IMR-90 (cell line): ENCODE measurements around the gene PHC3. TPM values are rescaled to one million over a fixed set of nuclear protein-coding genes. Genes with fewer than 3 reads are reported as not detected.

ENCODE experiments used
- ATAC-seq: fragments of 200-7000 bp; cut with Tn5 transposase; 2 replicates; pipeline ENCODE4 v1.9.1; 2020; ENCODE audit warnings: low read depth, mild to moderate bottlenecking, moderate library complexity
- BruUV-seq: library from RNA; stranded (reverse); fragments of 400-500 nt; replicated peaks from 2 replicates; lab custom pipeline; 2021; lab: Mats Ljungman, UMichigan
- CTCF ChIA-PET: fragments of 300-600 bp; formaldehyde crosslinking; extraction: SDS; loops from one replicate; lab custom pipeline; 2021; ENCODE audit warnings: antibody characterized with exemption; lab: Yijun Ruan, JAX
- POLR2A ChIA-PET: fragments of 300-600 bp; sonication (Branson Sonifier 250); formaldehyde crosslinking; loops from one replicate; lab custom pipeline; 2022; ENCODE audit warnings: antibody characterized with exemption; ENCODE audit not compliant: unreplicated experiment; lab: Charles Lee
- DNase-seq: peaks from one replicate; pipeline ENCODE4 v3.0.0; 2013
- H2AFZ ChIP-seq: replicated peaks from 2 replicates; pipeline ENCODE3; 2013; ENCODE audit warnings: low read length, mild to moderate bottlenecking; ENCODE audit not compliant: poor library complexity
- H2AK5ac ChIP-seq: 2 replicates; pipeline ENCODE4 v1.6.1; 2013; ENCODE audit warnings: low read depth, low read length, inconsistent platforms
- H2AK9ac ChIP-seq: replicated peaks from 2 replicates; pipeline ENCODE3; 2013; ENCODE audit warnings: mild to moderate bottlenecking, low read depth, low read length, moderate library complexity; ENCODE audit not compliant: poor library complexity
- H2BK120ac ChIP-seq: 2 replicates; pipeline ENCODE4 v1.6.1; 2013; ENCODE audit warnings: low read depth, low read length, inconsistent platforms
- H2BK15ac ChIP-seq: 3 replicates; pipeline ENCODE4 v1.6.1; 2013; ENCODE audit warnings: low read depth, low read length, inconsistent platforms
- H2BK20ac ChIP-seq: 2 replicates; pipeline ENCODE4 v1.6.1; 2013; ENCODE audit warnings: low read depth, mild to moderate bottlenecking, inconsistent platforms, low read length, moderate library complexity
- H2BK5ac ChIP-seq: 2 replicates; pipeline ENCODE4 v1.6.1; 2013; ENCODE audit warnings: mild to moderate bottlenecking, low read depth, low read length, inconsistent platforms; ENCODE audit not compliant: poor library complexity, severe bottlenecking
- H3K14ac ChIP-seq: replicated peaks from 2 replicates; pipeline ENCODE4 v1.6.1; 2013; ENCODE audit warnings: low read depth, low read length, inconsistent platforms
- H3K18ac ChIP-seq: 2 replicates; pipeline ENCODE4 v1.6.1; 2013; ENCODE audit warnings: low read depth, low read length, control low read depth
- H3K23ac ChIP-seq: 2 replicates; pipeline ENCODE4 v1.6.1; 2013; ENCODE audit warnings: low read depth, low read length, inconsistent platforms
- H3K27ac ChIP-seq: 2 replicates; pipeline ENCODE4 v1.5.1; 2013; ENCODE audit warnings: mild to moderate bottlenecking, control low read depth, low read length; ENCODE audit not compliant: insufficient read depth
- H3K27me3 ChIP-seq: 2 replicates; pipeline ENCODE4 v1.6.1; 2013; ENCODE audit warnings: low read length; ENCODE audit not compliant: control insufficient read depth, insufficient read depth
- H3K36me3 ChIP-seq: 2 replicates; pipeline ENCODE4 v1.6.1; 2013; ENCODE audit warnings: low read length, mixed read lengths; ENCODE audit not compliant: control insufficient read depth, insufficient read depth
- H3K4ac ChIP-seq: 2 replicates; pipeline ENCODE4 v1.6.1; 2013; ENCODE audit warnings: low read depth, low read length, inconsistent platforms
- H3K4me1 ChIP-seq: 2 replicates; pipeline ENCODE4 v1.6.1; 2013; ENCODE audit warnings: low read length, mixed read lengths; ENCODE audit not compliant: control insufficient read depth, insufficient read depth
- H3K4me2 ChIP-seq: 2 replicates; pipeline ENCODE4 v1.6.1; 2013; ENCODE audit warnings: low read depth, mild to moderate bottlenecking, control low read depth, low read length, moderate library complexity
- H3K4me3 ChIP-seq: 2 replicates; pipeline ENCODE4 v1.5.1; 2013; ENCODE audit warnings: low read depth, mild to moderate bottlenecking, control low read depth, low read length, moderate library complexity; ENCODE audit not compliant: insufficient read depth
- H3K56ac ChIP-seq: 2 replicates; pipeline ENCODE4 v1.6.1; 2013; ENCODE audit warnings: low read length, inconsistent platforms; ENCODE audit not compliant: insufficient read depth; ENCODE audit errors: extremely low read depth
- H3K79me1 ChIP-seq, 2 experiments: 2 replicates each; pipeline ENCODE4 v1.6.1; 2013; ENCODE audit warnings: low read length in 2 of 2, inconsistent platforms in 1 of 2, low read depth in 1 of 2
- H3K9ac ChIP-seq: 2 replicates; pipeline ENCODE4 v1.6.1; 2013; ENCODE audit warnings: low read depth, low read length, control low read depth
- H3K9me1 ChIP-seq: 2 replicates; pipeline ENCODE4 v1.6.1; 2013; ENCODE audit warnings: low read length, inconsistent platforms; ENCODE audit not compliant: insufficient read depth
- H3K9me3 ChIP-seq: 2 replicates; pipeline ENCODE4 v1.6.1; 2013; ENCODE audit warnings: low read length; ENCODE audit not compliant: control insufficient read depth, insufficient read depth
- H4K20me1 ChIP-seq: 2 replicates; pipeline ENCODE4 v1.6.1; 2013; ENCODE audit warnings: low read length, inconsistent platforms; ENCODE audit not compliant: insufficient read depth
- H4K5ac ChIP-seq: 2 replicates; pipeline ENCODE4 v1.6.1; 2013; ENCODE audit warnings: mild to moderate bottlenecking, low read depth, low read length, control low read depth
- H4K8ac ChIP-seq, 2 experiments: 2 replicates each; pipeline ENCODE4 v1.6.1; 2013; ENCODE audit warnings: low read depth in 2 of 2, low read length in 2 of 2, control low read depth in 1 of 2, inconsistent platforms in 1 of 2
- H4K91ac ChIP-seq: 2 replicates; pipeline ENCODE4 v1.6.1; 2013; ENCODE audit warnings: low read depth, low read length, inconsistent platforms; ENCODE audit not compliant: insufficient read depth
- BHLHE40 ChIP-seq: fragments of 150-350 bp; IDR thresholded peaks from 2 replicates; pipeline ENCODE4 v1.6.1; 2016; ENCODE audit warnings: mild to moderate bottlenecking, low read depth, low read length
- CEBPB ChIP-seq: IDR thresholded peaks from 2 replicates; pipeline ENCODE4 v1.6.1; 2012; ENCODE audit warnings: low read depth, low read length, improper control_type of control experiment
- CHD1 ChIP-seq: IDR thresholded peaks from 2 replicates; pipeline ENCODE4 v1.6.1; 2012; ENCODE audit warnings: low read depth, low read length, improper control_type of control experiment
- CTCF ChIP-seq: conservative IDR thresholded peaks from 2 replicates; pipeline ENCODE4 v1.5.1; 2012; ENCODE audit warnings: mild to moderate bottlenecking, low read depth, low read length, improper control_type of control experiment
- ELK1 ChIP-seq: fragments of 150-350 bp; IDR thresholded peaks from 2 replicates; pipeline ENCODE4 v1.6.1; 2016; ENCODE audit warnings: low read depth, mild to moderate bottlenecking, low read length, moderate library complexity, borderline replicate concordance
- FOS ChIP-seq: fragments of 150-350 bp; IDR thresholded peaks from 2 replicates; pipeline ENCODE4 v1.6.1; 2016; ENCODE audit warnings: low read depth, low read length
- MAFK ChIP-seq: IDR thresholded peaks from 2 replicates; pipeline ENCODE4 v1.6.1; 2012; ENCODE audit warnings: low read depth, low read length, improper control_type of control experiment
- MAZ ChIP-seq: IDR thresholded peaks from 2 replicates; pipeline ENCODE4 v1.6.1; 2012; ENCODE audit warnings: low read depth, mild to moderate bottlenecking, low read length, improper control_type of control experiment, moderate library complexity, borderline replicate concordance
- MXI1 ChIP-seq: IDR thresholded peaks from 2 replicates; pipeline ENCODE4 v1.6.1; 2012; ENCODE audit warnings: low read depth, mild to moderate bottlenecking, low read length, moderate library complexity, borderline replicate concordance
- NFE2L2 ChIP-seq: fragments of 150-350 bp; IDR thresholded peaks from 2 replicates; pipeline ENCODE4 v1.6.1; 2016; ENCODE audit warnings: low read depth, mild to moderate bottlenecking, low read length
- POLR2A ChIP-seq: IDR thresholded peaks from 2 replicates; pipeline ENCODE4 v1.6.1; 2012; ENCODE audit warnings: mild to moderate bottlenecking, low read depth, low read length
- RAD21 ChIP-seq: IDR thresholded peaks from 2 replicates; pipeline ENCODE4 v1.6.1; 2012; ENCODE audit warnings: low read length, improper control_type of control experiment
- RCOR1 ChIP-seq: IDR thresholded peaks from 2 replicates; pipeline ENCODE4 v1.6.1; 2012; ENCODE audit warnings: mild to moderate bottlenecking, low read length, improper control_type of control experiment; ENCODE audit not compliant: insufficient replicate concordance
- RFX5 ChIP-seq: IDR thresholded peaks from 2 replicates; pipeline ENCODE4 v1.8.0; 2012; ENCODE audit warnings: low read depth, mild to moderate bottlenecking, low read length, moderate library complexity
- SMC3 ChIP-seq: fragments of 150-350 bp; IDR thresholded peaks from 2 replicates; pipeline ENCODE4 v1.6.1; 2016; ENCODE audit warnings: low read depth, mild to moderate bottlenecking, antibody characterized with exemption, low read length, moderate library complexity
- USF2 ChIP-seq: fragments of 150-350 bp; IDR thresholded peaks from 2 replicates; pipeline ENCODE4 v1.6.1; 2017; ENCODE audit warnings: mild to moderate bottlenecking, antibody characterized with exemption, low read length, low read depth
- WGBS, 2 experiments: methylation state at CpG; one replicate each; pipeline versions ENCODE4 v1.1.5 to v1.1.7; 2013; ENCODE audit warnings: missing lambda C conversion rate in 2 of 2; ENCODE audit not compliant: insufficient read length in 1 of 2; ENCODE audit errors: extremely low coverage in 2 of 2; 5-methylcytosine and 5-hydroxymethylcytosine counted together
- dilution Hi-C: fragments of 300-500 bp; cut with HindIII; formaldehyde crosslinking; loops from one replicate; pipeline ENCODE4 v1.14.3; 2018; ENCODE audit warnings: low sequenced_read_pairs; ENCODE audit not compliant: unreplicated experiment
- in situ Hi-C: fragments of 300-500 bp; cut with MboI; formaldehyde crosslinking; loops from 3 replicates; pipeline ENCODE4 v1.14.3; 2019; ENCODE audit warnings: low sequenced_read_pairs, inconsistent platforms, mixed read lengths
- intact Hi-C: fragments of 100-400 bp; cut with micrococcal nuclease; formaldehyde crosslinking; loops from 2 replicates; pipeline ENCODE4 v1.10.0; 2022
- polyA plus RNA-seq, 3 experiments: library from polyadenylated mRNA; depleted of rRNA; stranded (reverse); fragments of >200 nt; gene quantifications; 2 replicates each; pipeline ENCODE4 v1.2.3, GENCODE V29; 2012; ENCODE audit warnings: low replicate concordance in 1 of 3
- total RNA-seq: library from RNA; depleted of rRNA; stranded (reverse); fragments of >200 nt; gene quantifications from 2 replicates; pipeline ENCODE4 v1.2.3, GENCODE V29; 2012

The PHC3 gene
- total and polyA plus RNA-seq, 2 of the 4 experiments (the other 2 are of a cell fraction), result 18.3 to 26.3 TPM

- DNase-seq, result no peak
- WGBS, 2 experiments, result 0% methylated on average over 1 of the region's 8 CpGs; no CpG with 5 or more reads in 1 of the 2 experiments
- no peaks in the 10 kb centered on the region for H3K9me1 ChIP-seq
- no peak overlapping the region for H2AFZ ChIP-seq
- dilution Hi-C loops (no loop called here), intact Hi-C loops (no loop called here), in situ Hi-C loops (no loop called here)
- TF ChIP-seq MAFK (no peak), POLR2A (no peak), RAD21 (no peak), SMC3 (no peak), CTCF (no peak), MAZ (no peak), CHD1 (no peak), RCOR1 (no peak), RFX5 (no peak), MXI1 (no peak), CEBPB (no peak), USF2 (no peak), NFE2L2 (no peak), FOS (no peak), ELK1 (no peak), BHLHE40 (no peak)
- H3K23ac ChIP-seq, result no peak overlapping the region
- no peaks in the 10 kb centered on the region for H3K79me1 ChIP-seq
- H4K91ac ChIP-seq, result no peak overlapping the region
- H3K14ac ChIP-seq, result no peak overlapping the region
- H2AK9ac ChIP-seq, result no peak overlapping the region
- H2BK5ac ChIP-seq, result no peak overlapping the region
- no peaks in the 10 kb centered on the region for H3K9me3 ChIP-seq
- H4K5ac ChIP-seq, result no peak overlapping the region
- no peaks in the 10 kb centered on the region for H3K36me3 ChIP-seq
- no peak overlapping the region for H3K18ac ChIP-seq
- H2BK120ac ChIP-seq, result no peak overlapping the region
- H3K4me1 ChIP-seq, result no peaks in the 10 kb centered on the region
- peaks cover 42% of the 10 kb centered on the region for H3K27me3 ChIP-seq
- no peak overlapping the region for H3K27ac ChIP-seq
- H2BK15ac ChIP-seq, result no peak overlapping the region
- H4K20me1 ChIP-seq, result no peaks in the 10 kb centered on the region
- CTCF ChIA-PET, result no interaction called here
- H3K4me3 ChIP-seq, result no peak overlapping the region
- H3K4me2 ChIP-seq, result peak overlapping the region; percentile 1
- H2AK5ac ChIP-seq, result no peak overlapping the region
- no peak for ATAC-seq
- no peak overlapping the region for H2BK20ac ChIP-seq
- no TSS peak for BruUV-seq
- H3K4ac ChIP-seq, result no peak overlapping the region
- H4K8ac ChIP-seq, result no peak overlapping the region
- no peak overlapping the region for H3K9ac ChIP-seq
- POLR2A ChIA-PET, result no interaction called here
- H3K56ac ChIP-seq, result no peak overlapping the region
Measured at GRCh38 chr3:170040418-170040817, 141.1 kb downstream of the PHC3 start.
